Osteocyte (in vitro differentiated cells): ENCODE data around the gene SYT5. TPM values are rescaled to one million over a fixed set of nuclear protein-coding genes. Genes with fewer than 3 reads are reported as not detected.

Source experiments
- DNase-seq: peaks from one replicate; pipeline ENCODE4 v3.0.0; 2021; ENCODE audit warnings: mixed read lengths; ENCODE audit not compliant: unreplicated experiment; ENCODE audit errors: extremely low spot score
- H3K27ac Mint-ChIP-seq: one replicate; pipeline ENCODE4 v1.8.0; 2021; ENCODE audit warnings: mild to moderate bottlenecking, mixed read lengths; ENCODE audit not compliant: unreplicated experiment
- H3K27me3 Mint-ChIP-seq: one replicate; pipeline ENCODE4 v1.8.0; 2021; ENCODE audit warnings: mixed read lengths; ENCODE audit not compliant: unreplicated experiment
- H3K36me3 Mint-ChIP-seq: one replicate; pipeline ENCODE4 v1.8.0; 2021; ENCODE audit warnings: mixed read lengths; ENCODE audit not compliant: unreplicated experiment
- H3K4me1 Mint-ChIP-seq: one replicate; pipeline ENCODE4 v1.8.0; 2021; ENCODE audit warnings: mixed read lengths; ENCODE audit not compliant: unreplicated experiment
- H3K4me3 Mint-ChIP-seq: one replicate; pipeline ENCODE4 v1.8.0; 2021; ENCODE audit warnings: mild to moderate bottlenecking, moderate library complexity, mixed read lengths; ENCODE audit not compliant: unreplicated experiment
- H3K9me3 Mint-ChIP-seq: one replicate; pipeline ENCODE4 v1.8.0; 2021; ENCODE audit warnings: mixed read lengths; ENCODE audit not compliant: unreplicated experiment
- CTCF ChIP-seq: fragments of 200-600 bp; sonication (generic); IDR thresholded peaks from 2 replicates; pipeline ENCODE4 v1.5.0; 2021; ENCODE audit warnings: antibody characterized with exemption, mild to moderate bottlenecking, moderate library complexity
- total RNA-seq: library from RNA; stranded (reverse); gene quantifications from 2 replicates; pipeline ENCODE4 v1.2.1, GENCODE V29; 2021

Gene SYT5
- total RNA-seq, 1 donor from 2014 or later: not detected

- Mint-ChIP-seq H3K27ac (no peak overlapping the region), H3K4me1 (peaks cover 25% of the 10 kb centered on the region), H3K4me3 (no peak overlapping the region), H3K27me3 (peaks cover 37% of the 10 kb centered on the region), H3K36me3 (no peaks in the 10 kb centered on the region), H3K9me3 (no peaks in the 10 kb centered on the region)
- no peak for DNase-seq
- no peak for TF ChIP-seq CTCF
Observed at GRCh38 chr19:55169136-55169535, 11.0 kb downstream of the SYT5 start.

- Mint-ChIP-seq H3K9me3 (no peaks in the 10 kb centered on the region), H3K4me3 (peak within 1 kb of the TSS; percentile 98), H3K4me1 (peaks cover 11% of the 10 kb centered on the region), H3K27ac (peak within 1 kb of the TSS; percentile 90), H3K27me3 (peaks cover 28% of the 10 kb centered on the region), H3K36me3 (no peaks in the 10 kb centered on the region)
- TF ChIP-seq CTCF: no peak
- peak; percentile 98 for DNase-seq
Observed at GRCh38 chr19:55166530-55167268, 13.4 kb downstream of the SYT5 start, which contains the start of gene DNAAF3. TSS of gene DNAAF3 (minus strand) at chr19:55166613. CDS start at chr19:55166413, 200 bp downstream.

- DNase-seq: peak; percentile 92
- Mint-ChIP-seq H3K4me1 (peaks cover 11% of the 10 kb centered on the region), H3K4me3 (peak overlapping the region; percentile 98), H3K27me3 (peaks cover 23% of the 10 kb centered on the region), H3K27ac (peak overlapping the region; percentile 90), H3K36me3 (no peaks in the 10 kb centered on the region), H3K9me3 (no peaks in the 10 kb centered on the region)
- TF ChIP-seq CTCF: peak; percentile 73
Observed at GRCh38 chr19:55165952-55166529, 14.0 kb downstream of the SYT5 start.

- H3K9me3 Mint-ChIP-seq: no peaks in the 10 kb centered on the region
- DNase-seq: no peak
- H3K36me3 Mint-ChIP-seq: no peaks in the 10 kb centered on the region
- TF ChIP-seq CTCF: no peak
- no peak overlapping the region for H3K4me3 Mint-ChIP-seq
- H3K27me3 Mint-ChIP-seq: peaks cover 4% of the 10 kb centered on the region
- peaks cover 29% of the 10 kb centered on the region for H3K4me1 Mint-ChIP-seq
- H3K27ac Mint-ChIP-seq: no peak overlapping the region
Observed at GRCh38 chr19:55161571-55162322, 18.3 kb downstream of the SYT5 start.

- Mint-ChIP-seq H3K9me3 (no peaks in the 10 kb centered on the region), H3K27me3 (peaks cover 9% of the 10 kb centered on the region), H3K27ac (no peak overlapping the region), H3K4me1 (peaks cover 29% of the 10 kb centered on the region), H3K4me3 (no peak overlapping the region), H3K36me3 (no peaks in the 10 kb centered on the region)
- DNase-seq: no peak
- no peak for TF ChIP-seq CTCF
Observed at GRCh38 chr19:55160986-55161365, 19.1 kb downstream of the SYT5 start.
